ENCODE results near the gene RUNX1. TPM values are rescaled to one million over a fixed set of nuclear protein-coding genes. Genes with fewer than 3 reads are reported as not detected.

Gene RUNX1
- total and polyA plus RNA-seq, 8 donors = 7.5 to 89.6 (median 10.8) TPM

GRCh38 chr21:34881421-34881820 is 167.7 kb downstream of the RUNX1 start:
- Histone ChIP-seq H3K4me1 (peaks cover 15 to 78% of the 10 kb centered on the region in 2 donors), H3K9me3 (no peaks in the 10 kb centered on the region), H3K4me3 (peak overlapping the region in 1 of 2 donors; percentile 64), H3K36me3 (peaks cover 0 to 47% of the 10 kb centered on the region in 2 donors), H3K27ac (peak overlapping the region; percentile 98 to 99), H3K27me3 (peaks cover 0 to 16% of the 10 kb centered on the region in 2 donors)
- intact Hi-C loops (cut with DNase I) = no loop called here
- DNase-seq (no peak), ATAC-seq (no peak)
- TF ChIP-seq, protein P1, sequence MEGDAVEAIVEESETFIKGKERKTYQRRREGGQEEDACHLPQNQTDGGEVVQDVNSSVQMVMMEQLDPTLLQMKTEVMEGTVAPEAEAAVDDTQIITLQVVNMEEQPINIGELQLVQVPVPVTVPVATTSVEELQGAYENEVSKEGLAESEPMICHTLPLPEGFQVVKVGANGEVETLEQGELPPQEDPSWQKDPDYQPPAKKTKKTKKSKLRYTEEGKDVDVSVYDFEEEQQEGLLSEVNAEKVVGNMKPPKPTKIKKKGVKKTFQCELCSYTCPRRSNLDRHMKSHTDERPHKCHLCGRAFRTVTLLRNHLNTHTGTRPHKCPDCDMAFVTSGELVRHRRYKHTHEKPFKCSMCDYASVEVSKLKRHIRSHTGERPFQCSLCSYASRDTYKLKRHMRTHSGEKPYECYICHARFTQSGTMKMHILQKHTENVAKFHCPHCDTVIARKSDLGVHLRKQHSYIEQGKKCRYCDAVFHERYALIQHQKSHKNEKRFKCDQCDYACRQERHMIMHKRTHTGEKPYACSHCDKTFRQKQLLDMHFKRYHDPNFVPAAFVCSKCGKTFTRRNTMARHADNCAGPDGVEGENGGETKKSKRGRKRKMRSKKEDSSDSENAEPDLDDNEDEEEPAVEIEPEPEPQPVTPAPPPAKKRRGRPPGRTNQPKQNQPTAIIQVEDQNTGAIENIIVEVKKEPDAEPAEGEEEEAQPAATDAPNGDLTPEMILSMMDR (IDR thresholded peaks at IDR 0.05) = no peak

- peaks cover 20 to 88% of the 10 kb centered on the region in 2 donors for H3K4me1 ChIP-seq
- TF ChIP-seq, protein P1 (IDR thresholded peaks at IDR 0.05) = no peak
- peaks cover 0 to 58% of the 10 kb centered on the region in 2 donors for H3K36me3 ChIP-seq
- H3K27me3 ChIP-seq = peaks cover 0 to 7% of the 10 kb centered on the region in 2 donors
- no peak overlapping the region for H3K4me3 ChIP-seq
- H3K9me3 ChIP-seq = no peaks in the 10 kb centered on the region
- peak overlapping the region in 1 of 2 donors; percentile 98 for H3K27ac ChIP-seq
- intact Hi-C loops (cut with DNase I) = no loop called here
- no peak for ATAC-seq
- DNase-seq = no peak
Measured at GRCh38 chr21:34880401-34880800, 168.7 kb downstream of the RUNX1 start.

DNA sequence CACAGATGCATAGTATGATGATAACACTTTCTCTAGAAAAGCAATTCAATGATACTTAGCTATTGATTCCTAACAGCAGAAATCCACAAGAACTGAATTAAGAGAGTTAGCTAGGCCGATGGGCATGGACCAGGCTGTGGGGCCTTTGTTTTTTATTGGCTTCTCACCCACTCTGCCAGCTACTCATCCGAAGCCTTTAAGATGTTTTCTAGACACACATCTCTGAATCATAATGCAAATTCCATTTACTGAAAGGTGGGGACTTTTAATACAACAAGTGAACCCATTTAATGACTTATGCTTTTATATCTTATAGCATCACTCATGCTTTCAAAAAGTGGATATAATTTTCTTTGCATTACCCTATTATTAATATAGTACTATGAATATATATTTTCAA is 170.2 kb downstream of the RUNX1 start:
- Histone ChIP-seq H3K4me1 (peaks cover 28 to 85% of the 10 kb centered on the region in 2 donors), H3K9me3 (no peaks in the 10 kb centered on the region), H3K27me3 (no peaks in the 10 kb centered on the region), H3K4me3 (no peak overlapping the region), H3K36me3 (peaks cover 0 to 65% of the 10 kb centered on the region in 2 donors), H3K27ac (peak overlapping the region; percentile 33 to 98)
- ATAC-seq (peak; percentile 1), DNase-seq (no peak)
- intact Hi-C loops (cut with DNase I) = no loop called here
- TF ChIP-seq, protein P1 (IDR thresholded peaks at IDR 0.05) = no peak

DNA sequence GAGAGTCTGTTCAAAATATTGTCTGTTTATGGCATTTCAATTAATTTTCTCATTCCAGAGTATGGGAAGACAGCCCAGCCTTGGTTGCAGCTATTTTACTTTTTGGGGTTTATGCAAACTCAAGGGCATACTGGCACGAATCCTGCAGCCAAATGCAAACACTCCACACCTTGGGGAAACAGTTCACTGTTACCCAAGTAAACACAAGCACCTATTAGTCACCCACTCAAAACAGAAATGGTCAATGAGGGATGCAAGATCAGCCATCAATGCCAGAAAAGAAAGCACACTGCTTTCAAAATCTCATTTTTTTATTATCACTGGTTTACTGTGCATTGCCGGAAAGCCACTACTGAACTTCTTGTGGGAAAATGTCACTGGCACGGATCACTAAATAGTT is 170.6 kb downstream of the RUNX1 start:
- intact Hi-C loops (cut with DNase I) = no loop called here
- Histone ChIP-seq H3K36me3 (peaks cover 0 to 70% of the 10 kb centered on the region in 2 donors), H3K27me3 (no peaks in the 10 kb centered on the region), H3K4me1 (peaks cover 28 to 84% of the 10 kb centered on the region in 2 donors), H3K27ac (peak overlapping the region; percentile 62 to 98), H3K4me3 (no peak overlapping the region), H3K9me3 (no peaks in the 10 kb centered on the region)
- DNase-seq (peak in 2 of 4 donors; percentile 61 to 63), ATAC-seq (peak; percentile 65)
- TF ChIP-seq, protein P1 (IDR thresholded peaks at IDR 0.05) = no peak

DNA sequence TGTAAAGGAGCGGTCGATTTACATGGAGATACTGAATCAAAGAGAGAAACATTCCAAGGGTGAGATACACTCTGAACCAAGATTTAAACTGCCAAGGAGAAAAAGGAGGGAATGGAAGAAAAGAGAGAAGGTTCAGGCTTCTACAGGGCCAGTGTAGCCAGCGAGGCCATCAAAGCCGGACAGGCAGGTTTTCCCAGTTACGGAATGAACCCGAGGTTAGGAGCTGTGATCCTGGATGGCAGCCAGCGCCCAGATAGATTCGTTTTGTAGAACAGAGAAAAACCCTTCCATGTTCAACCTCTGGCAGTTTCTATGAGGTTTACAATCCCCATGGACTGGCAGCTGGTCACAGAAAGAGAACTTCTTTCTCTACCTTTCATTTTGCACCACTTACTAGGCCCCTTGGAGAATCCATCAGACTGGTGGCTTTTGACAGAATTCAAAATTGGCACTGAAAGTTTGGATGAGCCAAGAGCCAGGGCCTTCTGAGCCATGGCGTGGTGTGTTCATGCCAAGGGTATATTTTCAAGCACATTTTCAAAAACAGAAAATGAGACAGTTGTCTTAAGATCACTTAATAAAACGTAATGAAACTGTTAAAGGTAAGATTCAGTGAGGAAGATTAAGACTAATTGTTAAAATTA is 171.5 kb downstream of the RUNX1 start:
- Histone ChIP-seq H3K27me3 (no peaks in the 10 kb centered on the region), H3K36me3 (peaks cover 0 to 79% of the 10 kb centered on the region in 2 donors), H3K27ac (peak overlapping the region; percentile 62 to 98), H3K9me3 (no peaks in the 10 kb centered on the region), H3K4me3 (no peak overlapping the region), H3K4me1 (peaks cover 23 to 75% of the 10 kb centered on the region in 2 donors)
- intact Hi-C loops (cut with DNase I) = no loop called here
- TF ChIP-seq, protein P1 (IDR thresholded peaks at IDR 0.05) = no peak
- DNase-seq (peak in 3 of 4 donors; percentile 79 to 82 (median 81)), ATAC-seq (peak; percentile 55)
